Naive thymus-derived CD8-positive, alpha-beta T cell (primary cell): ENCODE data around the gene SYCN. TPM values are rescaled to one million over a fixed set of nuclear protein-coding genes. Genes with fewer than 3 reads are reported as not detected.
"Not testable (repeated sequence)": the region's sequence is repeated elsewhere in the genome, so short reads cannot be mapped to it uniquely, and the experiment has no call there.

Experiments used
- ATAC-seq, 2 donors: fragments of 150-1000 bp; cut with Tn5 transposase in 1 of 2; sonication (Bioruptor Pico), chemical (Tn5 transposase) in 1 of 2; 1 replicate in 1 of 2; 2 replicates in 1 of 2; pipeline ENCODE4 v1.10.0; 2021; ENCODE audit warnings: mild to moderate bottlenecking in 2 of 2, moderate library complexity in 2 of 2
- POLR2A ChIA-PET: fragments of 350-600 bp; sonication (Branson Sonifier 250); formaldehyde crosslinking; loops from one replicate; lab custom pipeline; 2021; ENCODE audit warnings: antibody characterized with exemption; lab: Charles Lee
- DNase-seq, 10 donors: peaks; one replicate each; pipeline versions ENCODE4 v3.0.0 to v3.0.0-alpha.2; 2020 to 2022
- H3K27ac Mint-ChIP-seq, 10 donors: one replicate each; pipeline ENCODE4 v1.8.0; 2020 to 2022; ENCODE audit warnings: mild to moderate bottlenecking in 10 of 10, mixed read lengths in 10 of 10, moderate library complexity in 4 of 10, inconsistent platforms in 1 of 10
- H3K27me3 Mint-ChIP-seq, 5 donors: one replicate each; pipeline ENCODE4 v1.8.0; 2021 to 2022; ENCODE audit warnings: mixed read lengths in 5 of 5
- H3K36me3 Mint-ChIP-seq, 3 donors: one replicate each; pipeline ENCODE4 v1.8.0; 2020 to 2022; ENCODE audit warnings: mixed read lengths in 3 of 3, mild to moderate bottlenecking in 2 of 3, inconsistent platforms in 1 of 3
- H3K4me1 Mint-ChIP-seq, 4 donors: one replicate each; pipeline ENCODE4 v1.8.0; 2021 to 2022; ENCODE audit warnings: mixed read lengths in 4 of 4
- H3K4me3 Mint-ChIP-seq, 10 donors: one replicate each; pipeline ENCODE4 v1.8.0; 2020 to 2022; ENCODE audit warnings: mild to moderate bottlenecking in 10 of 10, mixed read lengths in 10 of 10, moderate library complexity in 6 of 10, inconsistent platforms in 1 of 10
- H3K9me3 Mint-ChIP-seq, 9 donors: one replicate each; pipeline ENCODE4 v1.8.0; 2020 to 2022; ENCODE audit warnings: mixed read lengths in 9 of 9, mild to moderate bottlenecking in 3 of 9, inconsistent platforms in 1 of 9, moderate library complexity in 1 of 9
- polyA plus RNA-seq, 3 donors: library from polyadenylated mRNA; unstranded; fragments of 300-500 nt; fragmentation: Illumina TruSeq; gene quantifications; one replicate each; pipeline ENCODE4 v1.2.3, GENCODE V29; 2021
- total RNA-seq, 8 experiments: library from RNA in 2 of 8; stranded (reverse) in 2 of 8; gene quantifications; one replicate each; pipeline ENCODE4 v1.2.3 and lab custom pipeline; 2021 to 2026

Gene SYCN
- total and polyA plus RNA-seq, 5 experiments from 2014 or later: not detected

DNA sequence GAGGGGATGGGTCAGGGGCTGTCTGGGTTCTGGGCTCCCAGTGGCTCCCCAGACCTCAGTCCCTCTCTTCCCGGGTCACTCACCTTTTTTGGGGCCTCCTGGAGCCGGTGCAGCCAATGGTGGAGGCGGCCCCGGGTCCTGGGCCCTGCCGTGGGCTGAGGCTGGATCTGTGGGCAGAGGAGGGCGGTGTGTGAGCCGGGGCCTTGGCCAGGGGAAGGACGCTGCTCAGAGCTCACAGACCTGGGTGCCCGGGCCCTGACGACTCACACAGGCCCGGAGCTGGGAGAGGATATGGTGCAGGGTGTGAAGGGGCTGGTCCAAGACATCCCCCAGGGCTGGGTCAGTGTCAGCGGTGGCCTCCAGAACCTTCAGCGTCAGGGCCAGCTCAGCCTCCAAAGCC, 39.7 kb upstream of the SYCN start:
- H3K9me3 Mint-ChIP-seq, ATAC-seq, H3K27ac Mint-ChIP-seq, DNase-seq, H3K27me3 Mint-ChIP-seq, H3K36me3 Mint-ChIP-seq, POLR2A ChIA-PET, H3K4me1 Mint-ChIP-seq, H3K4me3 Mint-ChIP-seq: not testable (repeated sequence)

DNA sequence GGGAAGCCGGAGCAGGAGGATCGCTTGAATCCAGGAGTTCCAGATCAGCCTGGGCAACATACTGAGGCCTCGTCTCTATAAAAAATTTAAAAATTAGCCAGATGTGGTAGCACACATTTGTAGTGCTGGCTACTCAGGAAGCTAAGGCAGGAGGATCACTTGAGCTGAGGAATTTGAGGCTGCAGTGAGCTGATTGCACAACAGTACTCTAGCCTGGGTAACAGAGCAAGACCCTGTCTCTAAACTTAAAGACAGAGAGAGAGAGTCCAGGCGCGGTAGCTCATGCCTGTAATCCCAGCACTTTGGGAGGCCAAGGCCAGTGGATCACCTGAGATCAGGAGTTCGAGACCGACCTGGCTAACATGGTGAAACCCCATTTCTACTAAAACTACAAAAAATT, 36.4 kb upstream of the SYCN start:
- H3K36me3 Mint-ChIP-seq: no peaks in the 10 kb centered on the region
- H3K4me3 Mint-ChIP-seq: no peak overlapping the region
- H3K27ac Mint-ChIP-seq: peak overlapping the region in 3 of 10 donors; percentile 6 to 27 (median 7)
- no peak for ATAC-seq
- H3K4me1 Mint-ChIP-seq: peaks cover 15 to 32% (median 28%) of the 10 kb centered on the region in 4 donors
- DNase-seq: no peak
- POLR2A ChIA-PET: no interaction called here
- peaks cover 0 to 2% (median 0%) of the 10 kb centered on the region in 5 donors for H3K27me3 Mint-ChIP-seq
- H3K9me3 Mint-ChIP-seq: no peaks in the 10 kb centered on the region

DNA sequence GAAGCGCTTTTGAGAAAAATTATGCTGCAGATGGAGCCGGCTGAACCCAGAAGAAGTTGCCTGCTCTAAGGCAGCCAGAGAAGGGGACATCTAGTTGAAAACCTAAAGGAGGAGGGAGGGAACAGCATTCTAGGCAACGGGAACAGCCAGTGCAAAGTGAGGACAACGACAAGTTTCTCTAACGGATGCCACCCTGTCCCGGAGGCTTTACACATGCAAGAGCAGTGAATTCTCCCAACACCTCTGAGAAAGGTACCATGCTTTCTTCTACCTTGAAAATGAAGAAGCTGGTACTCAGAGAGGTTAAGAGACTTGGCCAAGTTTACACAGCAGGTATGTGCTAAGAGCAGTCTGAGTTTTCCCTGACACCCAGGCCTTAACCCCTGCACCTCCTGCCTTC, 34.9 kb upstream of the SYCN start:
- Mint-ChIP-seq H3K9me3 (no peaks in the 10 kb centered on the region), H3K4me1 (peaks cover 18 to 36% (median 29%) of the 10 kb centered on the region in 4 donors), H3K36me3 (no peaks in the 10 kb centered on the region), H3K27ac (peak overlapping the region; percentile 74 to 96 (median 92)), H3K4me3 (no peak overlapping the region), H3K27me3 (peaks cover 0 to 2% (median 0%) of the 10 kb centered on the region in 5 donors)
- DNase-seq (no peak), ATAC-seq (no peak)
- POLR2A ChIA-PET: interaction anchor here (3.5 kb wide), 2 partner anchors 8 to 103 kb away, joined by 11 to 13 read pairs; partner anchors contain the start of gene SAMD4B

DNA sequence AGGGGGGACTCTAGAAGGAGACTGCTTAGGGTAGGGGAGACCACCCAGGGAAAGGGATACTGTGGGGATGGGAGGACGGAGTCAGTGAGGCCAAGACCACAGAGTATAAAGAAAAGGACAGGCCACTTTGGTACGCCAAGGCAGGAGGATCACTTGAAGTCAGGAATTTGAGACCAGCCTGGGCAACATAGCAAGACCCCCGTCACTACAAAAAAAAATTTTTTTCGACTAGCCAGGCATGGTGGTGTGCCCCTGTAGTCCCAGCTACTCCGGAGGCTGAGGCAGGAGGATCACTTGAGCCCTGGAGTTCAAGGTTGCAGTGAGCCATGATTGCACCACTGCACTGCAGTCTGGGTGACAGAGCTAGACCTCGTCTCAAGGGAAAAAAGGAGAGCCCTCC, 34.1 kb upstream of the SYCN start:
- Mint-ChIP-seq H3K4me3 (peak overlapping the region; percentile 76 to 91 (median 82)), H3K27ac (peak overlapping the region; percentile 87 to 96 (median 92)), H3K36me3 (no peaks in the 10 kb centered on the region), H3K27me3 (peaks cover 0 to 2% (median 0%) of the 10 kb centered on the region in 5 donors), H3K4me1 (peaks cover 18 to 36% (median 29%) of the 10 kb centered on the region in 4 donors), H3K9me3 (no peaks in the 10 kb centered on the region)
- ATAC-seq (no peak), DNase-seq (no peak)
- POLR2A ChIA-PET: interaction anchor here (0.7 to 3.5 kb wide), 5 partner anchors 9 to 591 kb away, joined by 5 to 13 read pairs (median 8); partner anchors contain the start of genes ACTN4, GMFG, RPS16 and SAMD4B

DNA sequence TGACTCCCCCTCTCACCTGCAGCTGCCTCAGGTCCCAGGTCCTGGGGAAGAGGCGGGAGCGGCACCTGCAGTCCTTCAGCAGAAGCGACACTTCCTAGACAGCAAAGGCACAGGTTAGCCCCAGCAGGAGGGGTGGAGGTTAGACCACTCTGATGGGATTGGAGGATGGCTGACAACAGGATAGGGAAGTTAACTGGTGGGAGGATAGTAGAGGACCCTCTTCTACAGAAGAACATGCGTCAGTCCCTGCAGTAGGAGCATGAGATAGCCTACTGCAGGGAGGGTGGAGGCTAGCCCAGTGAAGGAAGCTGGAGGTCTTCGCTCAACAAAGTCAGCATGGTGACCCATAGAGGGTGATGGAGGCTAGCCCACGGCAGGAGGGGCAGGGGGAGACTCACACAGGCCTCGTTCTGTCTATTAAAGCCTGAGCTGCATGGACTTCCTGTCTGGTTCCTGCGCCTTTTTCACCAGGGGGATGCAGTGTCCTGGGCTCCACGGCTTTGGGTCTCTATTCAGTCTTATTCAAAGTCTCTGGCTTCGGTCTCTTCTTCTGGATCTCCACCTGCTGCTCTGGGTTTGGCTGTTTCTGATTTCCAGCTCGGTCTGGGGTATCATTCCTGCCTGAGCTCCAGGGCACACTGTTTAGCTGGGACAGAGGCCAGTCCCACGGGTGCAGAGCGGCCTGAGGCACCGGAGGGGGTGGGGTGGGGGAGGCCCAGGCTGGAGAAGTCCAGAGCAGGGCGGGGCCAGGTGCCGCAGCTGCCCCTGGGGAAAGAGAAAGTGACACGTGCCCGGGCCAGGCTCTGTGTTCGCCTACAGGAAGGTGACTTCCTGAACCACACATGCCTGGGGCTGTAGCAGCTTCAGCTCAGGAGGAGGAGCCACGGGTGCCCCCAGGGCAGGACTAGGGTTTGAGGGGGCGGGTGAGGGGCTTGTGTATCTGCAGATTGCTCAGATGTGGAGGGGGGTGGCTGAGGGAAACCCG, 33.4 kb upstream of the SYCN start:
- Mint-ChIP-seq H3K27ac (peak overlapping the region; percentile 87 to 96 (median 92)), H3K27me3 (peaks cover 0 to 2% (median 0%) of the 10 kb centered on the region in 5 donors), H3K36me3 (no peaks in the 10 kb centered on the region), H3K4me1 (peaks cover 18 to 36% (median 29%) of the 10 kb centered on the region in 4 donors), H3K4me3 (peak overlapping the region; percentile 76 to 91 (median 82)), H3K9me3 (no peaks in the 10 kb centered on the region)
- DNase-seq (peak in 9 of 10 donors; percentile 8 to 68 (median 29)), ATAC-seq (peak; percentile 68 to 84)
- POLR2A ChIA-PET: interaction anchor here (0.7 to 3.5 kb wide), 6 partner anchors 10 to 590 kb away, joined by 3 to 13 read pairs (median 6); partner anchors contain the start of genes ACTN4, GMFG, RPS16 and SAMD4B

DNA sequence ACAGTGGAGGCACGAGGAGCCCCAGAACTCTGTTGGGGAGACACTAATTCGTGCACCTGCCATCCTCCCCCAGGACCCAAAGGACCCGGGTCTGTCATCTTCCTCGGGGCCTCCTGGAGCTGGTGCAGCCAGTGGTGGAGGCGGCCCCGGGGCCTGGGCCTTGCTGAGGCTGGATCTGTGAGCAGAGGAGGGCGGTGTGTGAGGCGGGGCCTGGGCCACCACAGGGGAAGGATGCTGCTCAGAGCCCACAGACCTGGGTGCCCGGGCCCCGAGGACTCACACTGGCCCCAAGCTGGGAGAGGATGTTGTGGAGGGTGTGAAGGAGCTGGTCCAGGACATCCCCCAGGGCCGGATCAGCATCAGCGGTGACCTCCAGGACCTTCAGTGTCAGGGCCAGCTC, 32.5 kb upstream of the SYCN start:
- Mint-ChIP-seq H3K27ac (peak overlapping the region; percentile 86 to 96 (median 92)), H3K9me3 (no peaks in the 10 kb centered on the region), H3K36me3 (no peaks in the 10 kb centered on the region), H3K4me3 (peak overlapping the region; percentile 8 to 91 (median 81)), H3K27me3 (peaks cover 0 to 2% (median 0%) of the 10 kb centered on the region in 5 donors), H3K4me1 (peaks cover 18 to 36% (median 29%) of the 10 kb centered on the region in 4 donors)
- POLR2A ChIA-PET: interaction anchor here (0.6 to 3.5 kb wide), 5 partner anchors 11 to 695 kb away, joined by 3 to 13 read pairs (median 5); partner anchors contain the start of genes GMFG and SAMD4B
- ATAC-seq: peak; percentile 89 to 94
- DNase-seq: peak in 9 of 10 donors; percentile 14 to 72 (median 41)

DNA sequence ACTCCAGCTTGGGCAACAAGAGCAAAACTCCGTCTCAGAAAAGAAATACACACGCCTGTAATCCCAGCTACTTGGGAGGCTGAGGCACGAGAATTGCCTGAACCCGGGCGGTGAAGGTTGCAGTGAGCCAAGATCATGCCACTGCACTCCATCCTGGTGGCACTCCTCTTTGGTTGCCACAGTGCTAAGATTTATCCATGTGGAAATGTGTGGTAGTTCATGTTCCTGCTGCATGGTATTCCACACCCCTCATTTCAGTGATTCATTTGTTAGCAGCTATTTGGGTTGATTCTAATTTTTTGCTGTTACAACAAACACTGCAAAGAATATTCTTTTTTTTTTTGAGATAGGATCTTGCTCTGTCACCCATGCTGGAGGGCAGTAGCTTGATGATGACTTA, 28.6 kb upstream of the SYCN start:
- no peaks in the 10 kb centered on the region for H3K27me3 Mint-ChIP-seq
- H3K9me3 Mint-ChIP-seq: peaks cover 0 to 2% (median 0%) of the 10 kb centered on the region in 9 donors
- POLR2A ChIA-PET: no interaction called here
- no peaks in the 10 kb centered on the region for H3K36me3 Mint-ChIP-seq
- DNase-seq (no peak), ATAC-seq (no peak)
- no peak overlapping the region for H3K4me3 Mint-ChIP-seq
- H3K27ac Mint-ChIP-seq: peak overlapping the region in 1 of 10 donors; percentile 15
- peaks cover 9 to 24% (median 18%) of the 10 kb centered on the region in 4 donors for H3K4me1 Mint-ChIP-seq

DNA sequence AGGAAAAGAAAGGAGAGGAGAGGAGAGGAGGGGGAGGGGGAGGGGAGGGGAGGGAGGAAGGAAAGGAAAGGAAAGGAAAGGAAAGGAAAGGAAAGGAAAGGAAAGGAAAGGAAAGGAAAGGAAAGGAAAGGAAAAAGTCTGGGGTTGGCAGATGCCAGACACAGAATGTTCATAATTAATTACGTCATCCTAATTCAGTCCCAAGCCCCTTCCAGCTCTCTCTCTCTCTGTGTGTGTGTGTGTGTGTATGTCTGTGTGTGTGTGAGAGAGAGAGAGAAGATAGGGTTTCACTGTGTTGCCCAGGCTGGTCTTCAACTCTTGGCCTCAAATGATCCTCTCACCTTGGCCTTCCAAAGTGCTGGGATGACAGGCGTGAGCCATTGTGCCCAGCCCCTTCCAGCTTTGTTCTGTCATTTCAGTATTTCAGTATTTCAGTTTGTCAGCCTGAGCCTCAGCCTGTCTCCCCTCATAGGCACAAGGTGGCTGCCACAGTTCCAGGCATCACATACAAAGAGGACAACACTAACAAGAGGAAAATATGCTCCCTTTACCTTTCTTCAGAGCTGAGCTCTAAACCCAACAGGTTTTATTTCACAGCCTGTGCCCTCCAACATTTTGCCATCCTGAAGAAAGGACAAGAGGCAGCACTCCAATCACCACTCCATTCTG, 26.2 kb upstream of the SYCN start:
- POLR2A ChIA-PET: no interaction called here
- ATAC-seq: no peak

DNA sequence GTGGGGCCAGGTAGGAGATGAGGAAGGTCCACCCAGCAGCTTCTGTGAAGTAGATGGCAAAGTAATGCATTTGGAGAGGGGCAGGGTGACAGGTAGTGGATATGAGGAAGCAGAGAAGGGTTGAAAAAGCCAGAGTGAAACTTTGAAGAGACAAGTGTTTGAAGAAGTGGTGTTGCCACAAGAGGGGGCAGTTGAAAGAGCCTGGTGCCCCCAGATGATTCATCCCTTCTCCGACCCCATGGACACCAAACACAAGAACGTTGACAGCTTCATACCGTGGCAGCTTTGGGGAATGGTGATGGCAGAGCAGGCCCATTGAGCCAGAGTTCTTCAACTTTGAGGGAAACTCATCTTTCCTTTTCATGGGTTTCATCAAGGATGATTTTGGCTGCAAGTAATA, 20.8 kb upstream of the SYCN start:
- Mint-ChIP-seq H3K27ac (peak overlapping the region in 1 of 10 donors; percentile 80), H3K4me3 (no peak overlapping the region), H3K4me1 (peaks cover 0 to 6% (median 2%) of the 10 kb centered on the region in 4 donors), H3K9me3 (no peaks in the 10 kb centered on the region), H3K36me3 (peaks cover 0 to 2% (median 0%) of the 10 kb centered on the region in 3 donors), H3K27me3 (peaks cover 13 to 30% (median 26%) of the 10 kb centered on the region in 5 donors)
- POLR2A ChIA-PET: no interaction called here
- ATAC-seq: no peak
- no peak for DNase-seq

More for the DNA sequence above, 26.2 kb upstream of the SYCN start:
- Mint-ChIP-seq H3K27ac (no peak overlapping the region), H3K36me3 (no peaks in the 10 kb centered on the region), H3K27me3 (peaks cover 0 to 5% (median 0%) of the 10 kb centered on the region in 5 donors), H3K4me1 (peaks cover 0 to 2% (median 2%) of the 10 kb centered on the region in 4 donors), H3K9me3 (peaks cover 0 to 2% (median 0%) of the 10 kb centered on the region in 9 donors), H3K4me3 (peak overlapping the region in 1 of 10 donors; percentile 49)
- no peak for DNase-seq

DNA sequence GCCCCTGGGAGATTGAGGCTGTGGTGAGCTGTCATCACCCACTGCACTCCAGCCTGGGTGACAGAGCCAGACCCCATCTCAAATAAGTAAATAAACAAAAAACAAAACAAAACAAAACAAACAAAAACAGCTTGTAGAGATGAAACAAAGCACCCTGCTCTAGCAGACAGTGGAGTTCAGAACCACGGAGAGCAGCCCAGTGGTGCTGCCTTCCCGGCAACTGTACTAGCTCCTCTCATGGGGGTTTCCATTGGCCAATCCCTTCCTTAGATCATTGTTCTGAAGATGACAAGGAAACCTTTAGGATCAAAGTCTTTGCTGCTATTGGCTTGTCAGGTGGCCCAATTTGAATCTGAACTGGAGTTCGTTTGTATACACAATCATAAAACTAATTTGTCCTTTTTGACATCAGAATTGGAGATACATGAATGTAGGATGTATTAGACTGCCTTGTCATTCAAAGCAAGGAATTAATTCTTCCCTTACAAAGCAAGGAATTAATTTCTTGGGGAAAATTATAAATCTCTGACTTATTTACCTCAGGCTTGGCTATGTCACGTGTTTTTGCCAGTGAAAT, 19.7 kb upstream of the SYCN start:
- peak overlapping the region in 1 of 10 donors; percentile 13 for H3K27ac Mint-ChIP-seq
- DNase-seq (no peak), ATAC-seq (no peak)
- no peaks in the 10 kb centered on the region for H3K9me3 Mint-ChIP-seq
- peaks cover 15 to 31% (median 29%) of the 10 kb centered on the region in 5 donors for H3K27me3 Mint-ChIP-seq
- peaks cover 0 to 2% (median 0%) of the 10 kb centered on the region in 3 donors for H3K36me3 Mint-ChIP-seq
- no peak overlapping the region for H3K4me3 Mint-ChIP-seq
- POLR2A ChIA-PET: no interaction called here
- H3K4me1 Mint-ChIP-seq: peaks cover 0 to 6% (median 2%) of the 10 kb centered on the region in 4 donors

DNA sequence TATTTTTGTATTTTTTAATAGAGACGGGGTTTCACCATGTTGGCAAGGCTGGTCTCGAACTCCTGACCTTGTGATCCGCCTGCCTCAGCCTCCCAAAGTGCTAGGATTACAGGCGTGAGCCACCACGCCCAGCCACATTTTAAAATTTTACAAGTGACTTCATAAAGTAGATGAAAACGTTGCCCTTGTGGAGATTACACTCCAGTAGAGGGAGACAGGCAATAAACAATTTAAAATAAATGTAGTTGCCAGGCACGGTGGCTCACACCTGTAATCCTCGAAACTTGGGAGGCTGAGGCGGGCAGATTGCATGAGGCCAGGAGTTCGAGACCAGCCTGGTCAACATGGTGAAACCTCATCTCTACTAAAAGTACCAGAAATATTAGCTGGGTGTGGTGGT, 15.0 kb upstream of the SYCN start:
- POLR2A ChIA-PET: interaction anchor here (0.6 to 1.6 kb wide), 2 partner anchors 104 to 108 kb away, joined by 5 to 8 read pairs; no protein-coding TSS in a partner anchor
- not testable (repeated sequence) for H3K4me3 Mint-ChIP-seq, H3K9me3 Mint-ChIP-seq, H3K4me1 Mint-ChIP-seq, ATAC-seq, DNase-seq, H3K36me3 Mint-ChIP-seq
- H3K27ac Mint-ChIP-seq: peak overlapping the region in 1 of 10 donors; percentile 34
- peaks cover 17 to 44% (median 28%) of the 10 kb centered on the region in 5 donors for H3K27me3 Mint-ChIP-seq
